GM12872 (cell line): Measurements from ENCODE around the gene ANKHD1.

Experiments used
- CTCF ChIP-seq: IDR thresholded peaks from 3 replicates; pipeline ENCODE4 v1.5.1; 2011; ENCODE audit warnings: low read depth, mild to moderate bottlenecking, low read length, moderate library complexity; ENCODE audit not compliant: insufficient read depth

ANKHD1 gene

GRCh38 chr5:140466981-140467742, 65.5 kb downstream of the ANKHD1 start:
- no peak for TF ChIP-seq CTCF

- TF ChIP-seq CTCF = no peak
Observed at GRCh38 chr5:140468188-140468587, 66.6 kb downstream of the ANKHD1 start.

- TF ChIP-seq CTCF = no peak
Observed at GRCh38 chr5:140469259-140469658, 67.6 kb downstream of the ANKHD1 start.

GRCh38 chr5:140480310-140481014, 78.8 kb downstream of the ANKHD1 start:
- TF ChIP-seq CTCF = no peak

GRCh38 chr5:140481758-140482157, 80.1 kb downstream of the ANKHD1 start:
- no peak for TF ChIP-seq CTCF

GRCh38 chr5:140483055-140483454, 81.4 kb downstream of the ANKHD1 start:
- TF ChIP-seq CTCF = no peak

- no peak for TF ChIP-seq CTCF
Observed at GRCh38 chr5:140488914-140489313, 87.3 kb downstream of the ANKHD1 start.
